ENCODE results near the gene MED13L. TPM values are rescaled to one million over a fixed set of nuclear protein-coding genes. Genes with fewer than 3 reads are reported as not detected.

MED13L gene
- total and polyA plus RNA-seq, 2 of the 8 experiments (the other 6 are each of a cell fraction or from before 2014, with no cell fraction given), result 15.9 to 51.7 TPM

DNA sequence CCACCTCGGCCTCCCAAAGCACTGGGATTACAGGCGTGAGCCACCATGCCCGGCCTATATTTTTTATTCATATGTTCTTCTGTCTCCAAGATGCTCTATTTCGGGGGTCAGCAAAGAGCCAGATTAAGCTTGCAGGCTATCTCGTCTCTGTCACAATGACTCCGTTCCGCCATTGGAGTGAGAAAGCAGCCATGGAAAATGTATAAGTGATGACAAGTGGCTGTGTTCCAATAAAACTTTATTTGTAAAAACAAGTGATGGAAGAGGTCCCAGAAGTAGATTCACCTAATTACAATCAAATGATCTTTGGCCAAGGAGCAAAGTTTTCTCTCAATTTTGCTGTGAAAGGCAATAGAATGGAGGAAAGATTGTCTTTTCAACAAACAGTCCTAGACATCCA lies 342.6 kb downstream of the MED13L start (continued):
- TF ChIP-seq, protein P1, sequence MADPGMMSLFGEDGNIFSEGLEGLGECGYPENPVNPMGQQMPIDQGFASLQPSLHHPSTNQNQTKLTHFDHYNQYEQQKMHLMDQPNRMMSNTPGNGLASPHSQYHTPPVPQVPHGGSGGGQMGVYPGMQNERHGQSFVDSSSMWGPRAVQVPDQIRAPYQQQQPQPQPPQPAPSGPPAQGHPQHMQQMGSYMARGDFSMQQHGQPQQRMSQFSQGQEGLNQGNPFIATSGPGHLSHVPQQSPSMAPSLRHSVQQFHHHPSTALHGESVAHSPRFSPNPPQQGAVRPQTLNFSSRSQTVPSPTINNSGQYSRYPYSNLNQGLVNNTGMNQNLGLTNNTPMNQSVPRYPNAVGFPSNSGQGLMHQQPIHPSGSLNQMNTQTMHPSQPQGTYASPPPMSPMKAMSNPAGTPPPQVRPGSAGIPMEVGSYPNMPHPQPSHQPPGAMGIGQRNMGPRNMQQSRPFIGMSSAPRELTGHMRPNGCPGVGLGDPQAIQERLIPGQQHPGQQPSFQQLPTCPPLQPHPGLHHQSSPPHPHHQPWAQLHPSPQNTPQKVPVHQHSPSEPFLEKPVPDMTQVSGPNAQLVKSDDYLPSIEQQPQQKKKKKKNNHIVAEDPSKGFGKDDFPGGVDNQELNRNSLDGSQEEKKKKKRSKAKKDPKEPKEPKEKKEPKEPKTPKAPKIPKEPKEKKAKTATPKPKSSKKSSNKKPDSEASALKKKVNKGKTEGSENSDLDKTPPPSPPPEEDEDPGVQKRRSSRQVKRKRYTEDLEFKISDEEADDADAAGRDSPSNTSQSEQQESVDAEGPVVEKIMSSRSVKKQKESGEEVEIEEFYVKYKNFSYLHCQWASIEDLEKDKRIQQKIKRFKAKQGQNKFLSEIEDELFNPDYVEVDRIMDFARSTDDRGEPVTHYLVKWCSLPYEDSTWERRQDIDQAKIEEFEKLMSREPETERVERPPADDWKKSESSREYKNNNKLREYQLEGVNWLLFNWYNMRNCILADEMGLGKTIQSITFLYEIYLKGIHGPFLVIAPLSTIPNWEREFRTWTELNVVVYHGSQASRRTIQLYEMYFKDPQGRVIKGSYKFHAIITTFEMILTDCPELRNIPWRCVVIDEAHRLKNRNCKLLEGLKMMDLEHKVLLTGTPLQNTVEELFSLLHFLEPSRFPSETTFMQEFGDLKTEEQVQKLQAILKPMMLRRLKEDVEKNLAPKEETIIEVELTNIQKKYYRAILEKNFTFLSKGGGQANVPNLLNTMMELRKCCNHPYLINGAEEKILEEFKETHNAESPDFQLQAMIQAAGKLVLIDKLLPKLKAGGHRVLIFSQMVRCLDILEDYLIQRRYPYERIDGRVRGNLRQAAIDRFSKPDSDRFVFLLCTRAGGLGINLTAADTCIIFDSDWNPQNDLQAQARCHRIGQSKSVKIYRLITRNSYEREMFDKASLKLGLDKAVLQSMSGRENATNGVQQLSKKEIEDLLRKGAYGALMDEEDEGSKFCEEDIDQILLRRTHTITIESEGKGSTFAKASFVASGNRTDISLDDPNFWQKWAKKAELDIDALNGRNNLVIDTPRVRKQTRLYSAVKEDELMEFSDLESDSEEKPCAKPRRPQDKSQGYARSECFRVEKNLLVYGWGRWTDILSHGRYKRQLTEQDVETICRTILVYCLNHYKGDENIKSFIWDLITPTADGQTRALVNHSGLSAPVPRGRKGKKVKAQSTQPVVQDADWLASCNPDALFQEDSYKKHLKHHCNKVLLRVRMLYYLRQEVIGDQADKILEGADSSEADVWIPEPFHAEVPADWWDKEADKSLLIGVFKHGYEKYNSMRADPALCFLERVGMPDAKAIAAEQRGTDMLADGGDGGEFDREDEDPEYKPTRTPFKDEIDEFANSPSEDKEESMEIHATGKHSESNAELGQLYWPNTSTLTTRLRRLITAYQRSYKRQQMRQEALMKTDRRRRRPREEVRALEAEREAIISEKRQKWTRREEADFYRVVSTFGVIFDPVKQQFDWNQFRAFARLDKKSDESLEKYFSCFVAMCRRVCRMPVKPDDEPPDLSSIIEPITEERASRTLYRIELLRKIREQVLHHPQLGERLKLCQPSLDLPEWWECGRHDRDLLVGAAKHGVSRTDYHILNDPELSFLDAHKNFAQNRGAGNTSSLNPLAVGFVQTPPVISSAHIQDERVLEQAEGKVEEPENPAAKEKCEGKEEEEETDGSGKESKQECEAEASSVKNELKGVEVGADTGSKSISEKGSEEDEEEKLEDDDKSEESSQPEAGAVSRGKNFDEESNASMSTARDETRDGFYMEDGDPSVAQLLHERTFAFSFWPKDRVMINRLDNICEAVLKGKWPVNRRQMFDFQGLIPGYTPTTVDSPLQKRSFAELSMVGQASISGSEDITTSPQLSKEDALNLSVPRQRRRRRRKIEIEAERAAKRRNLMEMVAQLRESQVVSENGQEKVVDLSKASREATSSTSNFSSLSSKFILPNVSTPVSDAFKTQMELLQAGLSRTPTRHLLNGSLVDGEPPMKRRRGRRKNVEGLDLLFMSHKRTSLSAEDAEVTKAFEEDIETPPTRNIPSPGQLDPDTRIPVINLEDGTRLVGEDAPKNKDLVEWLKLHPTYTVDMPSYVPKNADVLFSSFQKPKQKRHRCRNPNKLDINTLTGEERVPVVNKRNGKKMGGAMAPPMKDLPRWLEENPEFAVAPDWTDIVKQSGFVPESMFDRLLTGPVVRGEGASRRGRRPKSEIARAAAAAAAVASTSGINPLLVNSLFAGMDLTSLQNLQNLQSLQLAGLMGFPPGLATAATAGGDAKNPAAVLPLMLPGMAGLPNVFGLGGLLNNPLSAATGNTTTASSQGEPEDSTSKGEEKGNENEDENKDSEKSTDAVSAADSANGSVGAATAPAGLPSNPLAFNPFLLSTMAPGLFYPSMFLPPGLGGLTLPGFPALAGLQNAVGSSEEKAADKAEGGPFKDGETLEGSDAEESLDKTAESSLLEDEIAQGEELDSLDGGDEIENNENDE (IDR thresholded peaks at IDR 0.05; ENCODE audit: insufficient replicate concordance, low read length), result no peak
- TF ChIP-seq SIN3A (conservative IDR thresholded peaks at IDR 0.05 in 1 of 2, IDR thresholded peaks at IDR 0.05 in 1 of 2; ENCODE audit: low read depth in 1 of 2, low read length in 2 of 2), result no peak
- no peak for TF ChIP-seq CHD2 (IDR thresholded peaks at IDR 0.05; ENCODE audit: low read length)
- TF ChIP-seq CEBPB (IDR thresholded peaks at IDR 0.05; ENCODE audit: low read depth, low read length), result no peak
- no peak for TF ChIP-seq RBBP5 (IDR thresholded peaks at IDR 0.05; ENCODE audit: borderline replicate concordance, low read depth, low read length)
- no peak for TF ChIP-seq CBX5 (IDR thresholded peaks at IDR 0.05; ENCODE audit: low read depth, low read length)
- no peak for TF ChIP-seq SAP30 (IDR thresholded peaks at IDR 0.05; ENCODE audit: insufficient read depth, insufficient replicate concordance, low read length)
- TF ChIP-seq SP2 (IDR thresholded peaks at IDR 0.05; ENCODE audit: low read length), result no peak
- TF ChIP-seq GTF2F1 (IDR thresholded peaks at IDR 0.05; ENCODE audit: borderline replicate concordance, low read depth, low read length), result no peak
- no peak for TF ChIP-seq SP1 (IDR thresholded peaks at IDR 0.05; ENCODE audit: low read depth, low read length)
- TF ChIP-seq YY1 (IDR thresholded peaks at IDR 0.05; ENCODE audit: low read depth, low read length), result no peak
- TF ChIP-seq TEAD4 (IDR thresholded peaks at IDR 0.05; ENCODE audit: low read depth, low read length), result no peak
- TF ChIP-seq TAF1 (IDR thresholded peaks at IDR 0.05; ENCODE audit: low read depth, low read length), result no peak
